Measurements from ENCODE around the gene SOX1.

DNA sequence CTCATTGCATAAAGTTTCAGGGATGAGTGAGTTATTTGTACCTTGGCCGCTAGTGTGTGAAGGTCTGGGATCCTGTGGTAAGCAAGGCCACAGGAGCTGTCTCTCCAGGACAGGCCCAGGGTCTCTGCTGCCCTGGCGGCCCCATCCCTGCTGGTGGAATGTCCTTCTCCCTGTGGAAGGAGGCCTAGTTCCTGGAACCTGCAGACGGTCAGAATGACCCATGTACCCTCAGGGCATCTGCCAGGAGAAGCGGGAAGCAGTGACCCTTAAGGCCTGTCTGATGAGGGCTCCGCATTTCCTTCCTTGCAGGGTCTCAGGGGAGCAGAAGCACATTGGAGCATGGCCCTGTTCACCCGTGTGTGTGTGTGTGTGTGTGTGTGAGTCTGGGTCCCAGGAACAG is 32.1 kb upstream of the SOX1 start:
- TF ChIP-seq, protein P1, sequence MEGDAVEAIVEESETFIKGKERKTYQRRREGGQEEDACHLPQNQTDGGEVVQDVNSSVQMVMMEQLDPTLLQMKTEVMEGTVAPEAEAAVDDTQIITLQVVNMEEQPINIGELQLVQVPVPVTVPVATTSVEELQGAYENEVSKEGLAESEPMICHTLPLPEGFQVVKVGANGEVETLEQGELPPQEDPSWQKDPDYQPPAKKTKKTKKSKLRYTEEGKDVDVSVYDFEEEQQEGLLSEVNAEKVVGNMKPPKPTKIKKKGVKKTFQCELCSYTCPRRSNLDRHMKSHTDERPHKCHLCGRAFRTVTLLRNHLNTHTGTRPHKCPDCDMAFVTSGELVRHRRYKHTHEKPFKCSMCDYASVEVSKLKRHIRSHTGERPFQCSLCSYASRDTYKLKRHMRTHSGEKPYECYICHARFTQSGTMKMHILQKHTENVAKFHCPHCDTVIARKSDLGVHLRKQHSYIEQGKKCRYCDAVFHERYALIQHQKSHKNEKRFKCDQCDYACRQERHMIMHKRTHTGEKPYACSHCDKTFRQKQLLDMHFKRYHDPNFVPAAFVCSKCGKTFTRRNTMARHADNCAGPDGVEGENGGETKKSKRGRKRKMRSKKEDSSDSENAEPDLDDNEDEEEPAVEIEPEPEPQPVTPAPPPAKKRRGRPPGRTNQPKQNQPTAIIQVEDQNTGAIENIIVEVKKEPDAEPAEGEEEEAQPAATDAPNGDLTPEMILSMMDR (IDR thresholded peaks at IDR 0.05 in 2 of 3, conservative IDR thresholded peaks at IDR 0.05 in 1 of 3; ENCODE audit: control insufficient read depth in 2 of 3, extremely low read depth in 1 of 3, insufficient read depth in 1 of 3, low read depth in 3 of 3, low read length in 3 of 3), result no peak
- TF ChIP-seq POLR2A (IDR thresholded peaks at IDR 0.05; ENCODE audit: low read depth, low read length) (no peak), GATAD2B (conservative IDR thresholded peaks at IDR 0.05; ENCODE audit: low read depth) (no peak), SIX5 (IDR thresholded peaks at IDR 0.05; ENCODE audit: low read depth, low read length, severe bottlenecking) (no peak), SMC3 (IDR thresholded peaks at IDR 0.05; ENCODE audit: borderline replicate concordance, low read length) (no peak)
- TF ChIP-seq, protein P2, sequence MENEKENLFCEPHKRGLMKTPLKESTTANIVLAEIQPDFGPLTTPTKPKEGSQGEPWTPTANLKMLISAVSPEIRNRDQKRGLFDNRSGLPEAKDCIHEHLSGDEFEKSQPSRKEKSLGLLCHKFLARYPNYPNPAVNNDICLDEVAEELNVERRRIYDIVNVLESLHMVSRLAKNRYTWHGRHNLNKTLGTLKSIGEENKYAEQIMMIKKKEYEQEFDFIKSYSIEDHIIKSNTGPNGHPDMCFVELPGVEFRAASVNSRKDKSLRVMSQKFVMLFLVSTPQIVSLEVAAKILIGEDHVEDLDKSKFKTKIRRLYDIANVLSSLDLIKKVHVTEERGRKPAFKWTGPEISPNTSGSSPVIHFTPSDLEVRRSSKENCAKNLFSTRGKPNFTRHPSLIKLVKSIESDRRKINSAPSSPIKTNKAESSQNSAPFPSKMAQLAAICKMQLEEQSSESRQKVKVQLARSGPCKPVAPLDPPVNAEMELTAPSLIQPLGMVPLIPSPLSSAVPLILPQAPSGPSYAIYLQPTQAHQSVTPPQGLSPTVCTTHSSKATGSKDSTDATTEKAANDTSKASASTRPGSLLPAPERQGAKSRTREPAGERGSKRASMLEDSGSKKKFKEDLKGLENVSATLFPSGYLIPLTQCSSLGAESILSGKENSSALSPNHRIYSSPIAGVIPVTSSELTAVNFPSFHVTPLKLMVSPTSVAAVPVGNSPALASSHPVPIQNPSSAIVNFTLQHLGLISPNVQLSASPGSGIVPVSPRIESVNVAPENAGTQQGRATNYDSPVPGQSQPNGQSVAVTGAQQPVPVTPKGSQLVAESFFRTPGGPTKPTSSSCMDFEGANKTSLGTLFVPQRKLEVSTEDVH (IDR thresholded peaks at IDR 0.05; ENCODE audit: low read depth, partially characterized antibody), result no peak
- TF ChIP-seq, protein P3, sequence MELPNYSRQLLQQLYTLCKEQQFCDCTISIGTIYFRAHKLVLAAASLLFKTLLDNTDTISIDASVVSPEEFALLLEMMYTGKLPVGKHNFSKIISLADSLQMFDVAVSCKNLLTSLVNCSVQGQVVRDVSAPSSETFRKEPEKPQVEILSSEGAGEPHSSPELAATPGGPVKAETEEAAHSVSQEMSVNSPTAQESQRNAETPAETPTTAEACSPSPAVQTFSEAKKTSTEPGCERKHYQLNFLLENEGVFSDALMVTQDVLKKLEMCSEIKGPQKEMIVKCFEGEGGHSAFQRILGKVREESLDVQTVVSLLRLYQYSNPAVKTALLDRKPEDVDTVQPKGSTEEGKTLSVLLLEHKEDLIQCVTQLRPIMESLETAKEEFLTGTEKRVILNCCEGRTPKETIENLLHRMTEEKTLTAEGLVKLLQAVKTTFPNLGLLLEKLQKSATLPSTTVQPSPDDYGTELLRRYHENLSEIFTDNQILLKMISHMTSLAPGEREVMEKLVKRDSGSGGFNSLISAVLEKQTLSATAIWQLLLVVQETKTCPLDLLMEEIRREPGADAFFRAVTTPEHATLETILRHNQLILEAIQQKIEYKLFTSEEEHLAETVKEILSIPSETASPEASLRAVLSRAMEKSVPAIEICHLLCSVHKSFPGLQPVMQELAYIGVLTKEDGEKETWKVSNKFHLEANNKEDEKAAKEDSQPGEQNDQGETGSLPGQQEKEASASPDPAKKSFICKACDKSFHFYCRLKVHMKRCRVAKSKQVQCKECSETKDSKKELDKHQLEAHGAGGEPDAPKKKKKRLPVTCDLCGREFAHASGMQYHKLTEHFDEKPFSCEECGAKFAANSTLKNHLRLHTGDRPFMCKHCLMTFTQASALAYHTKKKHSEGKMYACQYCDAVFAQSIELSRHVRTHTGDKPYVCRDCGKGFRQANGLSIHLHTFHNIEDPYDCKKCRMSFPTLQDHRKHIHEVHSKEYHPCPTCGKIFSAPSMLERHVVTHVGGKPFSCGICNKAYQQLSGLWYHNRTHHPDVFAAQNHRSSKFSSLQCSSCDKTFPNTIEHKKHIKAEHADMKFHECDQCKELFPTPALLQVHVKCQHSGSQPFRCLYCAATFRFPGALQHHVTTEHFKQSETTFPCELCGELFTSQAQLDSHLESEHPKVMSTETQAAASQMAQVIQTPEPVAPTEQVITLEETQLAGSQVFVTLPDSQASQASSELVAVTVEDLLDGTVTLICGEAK (IDR thresholded peaks at IDR 0.05; ENCODE audit: borderline replicate concordance), result no peak
- TF ChIP-seq, protein P4, sequence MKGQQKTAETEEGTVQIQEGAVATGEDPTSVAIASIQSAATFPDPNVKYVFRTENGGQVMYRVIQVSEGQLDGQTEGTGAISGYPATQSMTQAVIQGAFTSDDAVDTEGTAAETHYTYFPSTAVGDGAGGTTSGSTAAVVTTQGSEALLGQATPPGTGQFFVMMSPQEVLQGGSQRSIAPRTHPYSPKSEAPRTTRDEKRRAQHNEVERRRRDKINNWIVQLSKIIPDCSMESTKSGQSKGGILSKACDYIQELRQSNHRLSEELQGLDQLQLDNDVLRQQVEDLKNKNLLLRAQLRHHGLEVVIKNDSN (IDR thresholded peaks at IDR 0.05; ENCODE audit: borderline replicate concordance, extremely low read length, insufficient read depth, low read depth, low read length), result no peak
- TF ChIP-seq, protein P5, sequence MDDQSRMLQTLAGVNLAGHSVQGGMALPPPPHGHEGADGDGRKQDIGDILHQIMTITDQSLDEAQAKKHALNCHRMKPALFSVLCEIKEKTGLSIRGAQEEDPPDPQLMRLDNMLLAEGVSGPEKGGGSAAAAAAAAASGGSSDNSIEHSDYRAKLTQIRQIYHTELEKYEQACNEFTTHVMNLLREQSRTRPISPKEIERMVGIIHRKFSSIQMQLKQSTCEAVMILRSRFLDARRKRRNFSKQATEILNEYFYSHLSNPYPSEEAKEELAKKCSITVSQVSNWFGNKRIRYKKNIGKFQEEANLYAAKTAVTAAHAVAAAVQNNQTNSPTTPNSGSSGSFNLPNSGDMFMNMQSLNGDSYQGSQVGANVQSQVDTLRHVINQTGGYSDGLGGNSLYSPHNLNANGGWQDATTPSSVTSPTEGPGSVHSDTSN (IDR thresholded peaks at IDR 0.05; ENCODE audit: insufficient replicate concordance, low read depth, low read length), result no peak
